Measurements from ENCODE around the gene ID4. TPM values are rescaled to one million over a fixed set of nuclear protein-coding genes. Genes with fewer than 3 reads are reported as not detected.
A peak's percentile ranks its signal among the peaks of the same experiment; 100 is the strongest.

ID4 gene, protein sequence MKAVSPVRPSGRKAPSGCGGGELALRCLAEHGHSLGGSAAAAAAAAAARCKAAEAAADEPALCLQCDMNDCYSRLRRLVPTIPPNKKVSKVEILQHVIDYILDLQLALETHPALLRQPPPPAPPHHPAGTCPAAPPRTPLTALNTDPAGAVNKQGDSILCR
- total RNA-seq (2014; rRNA removed; shearing (Covaris generic)) (34.0 and 41.0 TPM in 2 replicates), polyA plus RNA-seq (2016; fragmentation: Nextera tagmentation; extraction: Ambion mirVana) (29.1 and 35.7 TPM in 2 replicates)

- H3K9me2 ChIP-seq (ENCODE audit: insufficient read depth): no peaks in the 10 kb centered on the region
- peaks cover 33% of the 10 kb centered on the region for H3K79me2 ChIP-seq (ENCODE audit: insufficient read depth)
- DNase-seq: peak; percentile 99
- H4K20me1 ChIP-seq (ENCODE audit: insufficient read depth): no peaks in the 10 kb centered on the region
- peak within 1 kb of the TSS; percentile 92 for H3K27ac ChIP-seq
- 1 to 2% methylated on average over 29 to 71 of the region's 71 CpGs for WGBS, 2 experiments (ENCODE audit: low coverage in 1 of 2, low lambda C conversion rate in 2 of 2, missing lambda C conversion rate in 2 of 2)
- no peaks in the 10 kb centered on the region for H3K9me3 ChIP-seq (ENCODE audit: low read depth)
- H3F3A ChIP-seq (ENCODE audit: insufficient read depth): peaks cover 21% of the 10 kb centered on the region
- peak within 1 kb of the TSS; percentile 98 for H3K9ac ChIP-seq
- H3K4me2 ChIP-seq (ENCODE audit: unreplicated experiment): peak within 1 kb of the TSS; percentile 99
- H3K36me3 ChIP-seq (ENCODE audit: low read depth): no peaks in the 10 kb centered on the region
- TF ChIP-seq EZH2phosphoT487 (IDR thresholded peaks at IDR 0.05; ENCODE audit: insufficient read depth, low read depth) (no peak), EZH2 (IDR thresholded peaks at IDR 0.05; ENCODE audit: insufficient read depth, poor library complexity, severe bottlenecking) (no peak)
- H3K27me3 ChIP-seq (replicated peaks; ENCODE audit: insufficient read depth): no peaks in the 10 kb centered on the region
- H3K4me3 ChIP-seq: peak within 1 kb of the TSS; percentile 92
- in situ Hi-C loops (cut with MboI): no loop called here
- H2AFZ ChIP-seq: peak within 1 kb of the TSS; percentile 86
- H3K4me1 ChIP-seq (ENCODE audit: insufficient read depth): peaks cover 21% of the 10 kb centered on the region
Observed at GRCh38 chr6:19836799-19837510, at the start of gene ID4. TSS of gene ID4 (plus strand) at chr6:19837370. CDS start at chr6:19837755, 385 bp downstream.

DNA sequence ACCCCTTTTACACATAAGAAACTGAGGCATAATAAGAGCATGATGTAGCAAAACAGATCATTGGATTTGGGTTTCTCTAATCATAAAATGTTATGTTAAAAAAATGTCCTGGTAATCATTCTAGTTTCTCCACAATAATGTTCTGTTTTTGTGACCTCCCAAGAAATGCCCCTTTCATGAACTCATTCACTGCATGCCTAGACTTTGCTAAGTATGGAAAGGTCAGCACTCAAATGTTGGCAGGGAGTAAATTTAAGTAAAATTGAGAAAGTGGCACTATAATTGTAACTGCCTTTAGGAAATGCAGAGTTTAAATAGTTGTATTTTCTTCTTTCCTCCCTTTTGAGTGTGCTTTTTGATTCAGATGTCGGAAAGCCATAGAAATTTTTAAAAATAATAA lies 48.5 kb upstream of the ID4 start:
- in situ Hi-C loops (cut with MboI): no loop called here

DNA sequence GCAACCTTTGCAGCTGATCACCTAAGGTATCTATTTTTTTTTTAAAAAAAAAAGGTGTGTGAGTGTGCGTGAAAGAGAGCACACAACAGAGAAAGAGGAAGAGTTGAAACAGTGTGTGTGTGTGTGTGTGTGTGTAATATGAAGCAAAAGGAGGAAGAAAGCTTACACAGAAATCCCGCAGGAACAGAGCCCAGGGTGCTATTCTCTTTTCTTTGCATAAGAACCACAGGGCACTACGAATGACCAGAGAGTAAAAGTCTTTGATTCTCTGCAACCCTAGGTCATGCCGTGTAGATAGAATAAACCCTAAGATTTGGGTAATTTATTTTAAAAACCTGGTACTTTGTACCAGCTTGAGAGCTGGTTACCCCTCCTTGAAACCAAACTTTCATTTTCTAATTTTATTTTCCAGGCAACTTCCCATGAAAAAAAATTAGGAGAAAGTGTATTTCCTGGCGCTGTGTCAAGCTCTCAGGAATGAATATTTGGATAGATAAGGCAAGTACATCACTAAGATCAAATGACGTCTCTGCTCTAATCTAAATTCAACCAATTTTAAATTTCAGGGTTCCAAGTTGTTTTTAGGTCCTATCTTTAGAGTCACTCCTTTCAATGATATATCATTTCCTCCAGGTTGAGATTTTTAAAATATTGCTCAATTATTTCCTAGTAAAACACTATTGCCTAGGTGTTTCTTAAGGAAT lies 47.9 kb upstream of the ID4 start:
- TF ChIP-seq EZH2phosphoT487 (IDR thresholded peaks at IDR 0.05; ENCODE audit: insufficient read depth, low read depth) (no peak), EZH2 (IDR thresholded peaks at IDR 0.05; ENCODE audit: insufficient read depth, poor library complexity, severe bottlenecking) (no peak)
- Histone ChIP-seq H3K27me3 (replicated peaks; ENCODE audit: insufficient read depth) (no peaks in the 10 kb centered on the region), H4K20me1 (ENCODE audit: insufficient read depth) (no peaks in the 10 kb centered on the region), H3K27ac (no peak overlapping the region), H3K36me3 (ENCODE audit: low read depth) (no peaks in the 10 kb centered on the region), H3K79me2 (ENCODE audit: insufficient read depth) (no peaks in the 10 kb centered on the region), H3K9me2 (ENCODE audit: insufficient read depth) (no peaks in the 10 kb centered on the region), H3K4me2 (ENCODE audit: unreplicated experiment) (no peak overlapping the region), H3K9ac (no peak overlapping the region), H3K4me1 (ENCODE audit: insufficient read depth) (no peaks in the 10 kb centered on the region), H2AFZ (no peak overlapping the region), H3K4me3 (no peak overlapping the region), H3F3A (ENCODE audit: insufficient read depth) (no peaks in the 10 kb centered on the region), H3K9me3 (ENCODE audit: low read depth) (no peaks in the 10 kb centered on the region)
- in situ Hi-C loops (cut with MboI): no loop called here
- no peak for DNase-seq
- 84 to 90% methylated on average over 6 of the region's 6 CpGs for WGBS, 2 experiments (ENCODE audit: low coverage in 1 of 2, low lambda C conversion rate in 2 of 2, missing lambda C conversion rate in 2 of 2)

More for the DNA sequence above, 48.5 kb upstream of the ID4 start:
- TF ChIP-seq EZH2 (IDR thresholded peaks at IDR 0.05; ENCODE audit: insufficient read depth, poor library complexity, severe bottlenecking): no peak
- TF ChIP-seq EZH2phosphoT487 (IDR thresholded peaks at IDR 0.05; ENCODE audit: insufficient read depth, low read depth): no peak
- Histone ChIP-seq H4K20me1 (ENCODE audit: insufficient read depth) (no peaks in the 10 kb centered on the region), H3K4me1 (ENCODE audit: insufficient read depth) (no peaks in the 10 kb centered on the region), H3K27me3 (replicated peaks; ENCODE audit: insufficient read depth) (no peaks in the 10 kb centered on the region), H2AFZ (no peak overlapping the region), H3K36me3 (ENCODE audit: low read depth) (no peaks in the 10 kb centered on the region), H3K4me2 (ENCODE audit: unreplicated experiment) (no peak overlapping the region), H3K79me2 (ENCODE audit: insufficient read depth) (no peaks in the 10 kb centered on the region), H3K9ac (no peak overlapping the region), H3K27ac (no peak overlapping the region), H3F3A (ENCODE audit: insufficient read depth) (no peaks in the 10 kb centered on the region), H3K4me3 (no peak overlapping the region), H3K9me3 (ENCODE audit: low read depth) (no peaks in the 10 kb centered on the region), H3K9me2 (ENCODE audit: insufficient read depth) (no peaks in the 10 kb centered on the region)
- WGBS, 2 experiments (ENCODE audit: low coverage in 1 of 2, low lambda C conversion rate in 2 of 2, missing lambda C conversion rate in 2 of 2): 94 to 100% methylated on average over 1 of the region's 1 CpG
- DNase-seq: no peak

DNA sequence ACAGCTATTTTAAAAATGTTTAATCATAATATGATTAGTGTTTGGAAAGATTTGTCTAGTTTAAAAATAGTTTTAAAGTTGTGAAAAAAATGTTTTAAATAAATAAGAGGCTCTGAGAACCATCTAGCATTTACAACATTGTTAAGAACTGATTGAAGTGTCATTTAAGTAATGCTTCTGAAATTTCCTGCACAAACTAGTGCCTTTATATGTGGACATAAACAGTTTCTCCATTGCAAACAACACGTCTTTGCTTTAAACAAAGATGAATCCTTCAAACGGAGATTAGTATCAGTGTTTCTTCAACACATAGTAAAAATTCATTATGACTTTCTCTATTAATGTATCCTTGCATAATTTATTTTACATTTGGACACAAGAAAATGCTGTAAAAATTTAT lies 45.9 kb upstream of the ID4 start:
- no peak overlapping the region for H3K9ac ChIP-seq
- whole genome bisulfite sequencing, 2 experiments (ENCODE audit: low coverage in 1 of 2, low lambda C conversion rate in 2 of 2, missing lambda C conversion rate in 2 of 2): 46 to 53% methylated on average over 2 of the region's 2 CpGs
- H2AFZ ChIP-seq: peak overlapping the region; percentile 16; the same call in 1 of the 2 replicates
- H3K9me3 ChIP-seq (ENCODE audit: low read depth): no peaks in the 10 kb centered on the region
- in situ Hi-C loops (cut with MboI): no loop called here
- H3K36me3 ChIP-seq (ENCODE audit: low read depth): no peaks in the 10 kb centered on the region
- no peak overlapping the region for H3K4me2 ChIP-seq (ENCODE audit: unreplicated experiment)
- no peak overlapping the region for H3K4me3 ChIP-seq
- no peaks in the 10 kb centered on the region for H3K9me2 ChIP-seq (ENCODE audit: insufficient read depth)
- TF ChIP-seq EZH2phosphoT487 (IDR thresholded peaks at IDR 0.05; ENCODE audit: insufficient read depth, low read depth) (no peak), EZH2 (IDR thresholded peaks at IDR 0.05; ENCODE audit: insufficient read depth, poor library complexity, severe bottlenecking) (no peak)
- no peaks in the 10 kb centered on the region for H3F3A ChIP-seq (ENCODE audit: insufficient read depth)
- no peaks in the 10 kb centered on the region for H3K79me2 ChIP-seq (ENCODE audit: insufficient read depth)
- no peaks in the 10 kb centered on the region for H3K4me1 ChIP-seq (ENCODE audit: insufficient read depth)
- DNase-seq: no peak
- H3K27ac ChIP-seq: no peak overlapping the region
- H3K27me3 ChIP-seq (replicated peaks; ENCODE audit: insufficient read depth): no peaks in the 10 kb centered on the region
- no peaks in the 10 kb centered on the region for H4K20me1 ChIP-seq (ENCODE audit: insufficient read depth)
